Caco-2 (cell line): ENCODE results near the gene CASP6. TPM values are rescaled to one million over a fixed set of nuclear protein-coding genes. Genes with fewer than 3 reads are reported as not detected.

Source experiments
- Bru-seq: library from RNA; stranded (reverse); fragments of 400-500 nt; gene quantifications from one replicate; lab custom pipeline; 2021; lab: Mats Ljungman, UMichigan
- BruChase-seq, 2 experiments: library from RNA; stranded (reverse); fragments of 400-500 nt; gene quantifications; one replicate each; lab custom pipeline; 2021; lab: Mats Ljungman, UMichigan
- BruUV-seq: library from RNA; stranded (reverse); fragments of 400-500 nt; replicated peaks from 2 replicates; lab custom pipeline; 2021; lab: Mats Ljungman, UMichigan
- CTCF ChIA-PET: fragments of 300-600 bp; sonication (Branson Sonifier 250); formaldehyde crosslinking; loops from one replicate; lab custom pipeline; 2022; ENCODE audit warnings: antibody characterized with exemption; lab: Charles Lee
- POLR2A ChIA-PET: fragments of 300-600 bp; sonication (Branson Sonifier 250); formaldehyde crosslinking; loops from one replicate; lab custom pipeline; 2022; ENCODE audit warnings: antibody characterized with exemption; lab: Charles Lee
- DNase-seq, 2 experiments: peaks; one replicate each; pipeline versions ENCODE4 v3.0.0 to v3.0.0-alpha.2; 2020 to 2022
- H3K27me3 ChIP-seq: replicated peaks from 2 replicates; pipeline ENCODE4 v1.6.0; 2011; ENCODE audit warnings: low read length; ENCODE audit not compliant: control insufficient read depth, insufficient read depth
- H3K36me3 ChIP-seq: 2 replicates; pipeline ENCODE4 v1.5.1; 2011; ENCODE audit warnings: low read length; ENCODE audit not compliant: control insufficient read depth, insufficient read depth
- H3K4me1 ChIP-seq: fragments of 250-450 bp; sonication (Bioruptor Pico); 2 replicates; pipeline ENCODE4 v1.5.1; 2020; ENCODE audit warnings: mild to moderate bottlenecking
- H3K4me3 ChIP-seq: 2 replicates; pipeline ENCODE4 v1.5.1; 2011; ENCODE audit warnings: low read depth, mild to moderate bottlenecking, control low read depth, low read length
- H3K9me3 ChIP-seq: fragments of 250-450 bp; sonication (Bioruptor Pico); 2 replicates; pipeline ENCODE4 v1.5.1; 2020; ENCODE audit warnings: mild to moderate bottlenecking, moderate library complexity
- H3K27ac Mint-ChIP-seq: one replicate; pipeline ENCODE4 v1.8.0; 2022; ENCODE audit warnings: mixed read lengths; ENCODE audit not compliant: unreplicated experiment
- H3K27me3 Mint-ChIP-seq: one replicate; pipeline ENCODE4 v1.8.0; 2022; ENCODE audit warnings: mixed read lengths; ENCODE audit not compliant: insufficient read depth, unreplicated experiment
- H3K36me3 Mint-ChIP-seq: one replicate; pipeline ENCODE4 v1.8.0; 2022; ENCODE audit warnings: mild to moderate bottlenecking, mixed read lengths; ENCODE audit not compliant: insufficient read depth, unreplicated experiment
- H3K4me1 Mint-ChIP-seq: one replicate; pipeline ENCODE4 v1.8.0; 2022; ENCODE audit warnings: low read depth, mixed read lengths; ENCODE audit not compliant: unreplicated experiment
- H3K4me3 Mint-ChIP-seq: one replicate; pipeline ENCODE4 v1.8.0; 2022; ENCODE audit warnings: mild to moderate bottlenecking, moderate library complexity, mixed read lengths; ENCODE audit not compliant: unreplicated experiment
- H3K9me3 Mint-ChIP-seq: one replicate; pipeline ENCODE4 v1.8.0; 2022; ENCODE audit warnings: mixed read lengths; ENCODE audit not compliant: unreplicated experiment
- intact Hi-C: fragments of 100-400 bp; cut with micrococcal nuclease; formaldehyde crosslinking; loops from one replicate; pipeline ENCODE4 v1.10.0; 2022; ENCODE audit not compliant: unreplicated experiment
- long read RNA-seq: library from polyadenylated mRNA; stranded (forward); transcript quantifications from one replicate; pipeline ENCODE4 v2.0.0, GENCODE V29; 2022
- total RNA-seq: library from RNA; stranded (reverse); gene quantifications from 2 replicates; pipeline ENCODE4 v1.2.3, GENCODE V29; 2022
- TF ChIP-seq, protein P1 (sequence below), 2 experiments: fragments of 200-600 bp in 1 of 2; IDR thresholded peaks; 1 replicate in 1 of 2; 2 replicates in 1 of 2; pipeline versions ENCODE4 v1.5.1 to v1.8.0; 2011 to 2022; ENCODE audit warnings: antibody characterized with exemption in 1 of 2, control low read depth in 1 of 2, inconsistent platforms in 1 of 2, low read depth in 1 of 2, low read length in 1 of 2, mild to moderate bottlenecking in 1 of 2, moderate library complexity in 1 of 2; ENCODE audit not compliant: insufficient read depth in 1 of 2, severe bottlenecking in 1 of 2, unreplicated experiment in 1 of 2

CASP6 gene
- 35.9 and 36.7 TPM in 2 replicates for total RNA-seq
- percentile 72 among the genes with signal in this experiment for Bru-seq, nascent RNA
- BruChase-seq, experiment 1, labeled RNA remaining after a 2-hour chase, result percentile 71 among the genes with signal in this experiment
- BruChase-seq, experiment 2, labeled RNA remaining after a 6-hour chase, result percentile 79 among the genes with signal in this experiment
- long read RNA-seq, transcript CASP6-201 (7 exons, 1,548 nt), result major isoform, 117 of 137 reads
- long read RNA-seq, partial matches to known transcripts, result 0 of 137 reads
- long read RNA-seq, other reads (novel, unspliced or antisense), result 20 of 137 reads

DNA sequence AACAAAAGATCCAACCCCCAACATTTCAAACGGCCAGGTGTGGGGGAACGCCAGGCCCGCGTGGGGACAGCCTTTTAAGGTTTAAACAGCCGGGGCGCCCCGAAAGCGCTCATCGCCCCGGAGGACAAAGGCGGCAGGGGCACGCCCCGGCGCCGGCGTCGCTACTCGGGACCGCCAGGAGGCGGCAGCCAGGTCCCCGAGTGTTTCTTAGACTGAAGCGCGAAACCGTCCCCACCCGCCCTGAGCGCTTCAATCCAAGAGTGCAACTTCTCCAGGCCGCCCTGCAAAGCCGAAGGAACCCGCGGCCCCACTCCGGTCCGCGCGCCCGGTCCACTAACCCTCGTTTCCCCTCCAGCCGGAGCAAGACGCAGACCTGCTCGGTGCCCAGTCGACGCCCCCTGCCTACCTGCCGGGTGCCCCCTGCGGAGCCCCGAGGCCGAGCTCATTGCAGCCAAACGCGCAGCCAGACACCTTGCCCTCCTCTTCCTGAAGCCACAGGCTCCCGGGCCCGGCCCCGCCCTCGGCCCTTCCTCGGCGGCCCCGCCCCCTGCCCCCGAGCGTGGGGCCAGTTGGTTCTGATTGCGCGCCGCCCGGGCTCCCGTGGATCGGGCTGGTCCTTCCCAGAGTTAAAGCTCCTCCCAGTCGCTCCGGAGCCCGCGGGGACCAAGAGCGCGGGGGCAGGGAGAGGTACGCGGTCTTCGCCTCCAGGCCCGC, at the start of gene CASP6:
CASP6 (minus strand) TSS at position 496 of the 714 bp plus-strand sequence; CDS start at position 446, 50 bp downstream.
- Mint-ChIP-seq H3K27me3 (no peaks in the 10 kb centered on the region), H3K4me3 (peak within 1 kb of the TSS; percentile 83), H3K27ac (peak within 1 kb of the TSS; percentile 90), H3K36me3 (peaks cover 22% of the 10 kb centered on the region), H3K4me1 (peaks cover 22% of the 10 kb centered on the region), H3K9me3 (no peaks in the 10 kb centered on the region)
- no peaks in the 10 kb centered on the region for H3K27me3 ChIP-seq
- ChIA-PET POLR2A (interaction anchor here (0.6 to 1.2 kb wide), 2 partner anchors 27 to 541 kb away, joined by 4 to 5 read pairs; partner anchors contain the start of gene PLA2G12A), CTCF (interaction anchor here (0.9 to 1.7 kb wide), 6 partner anchors 11 to 275 kb away, joined by 3 to 5 read pairs (median 4); partner anchors contain the start of gene PLA2G12A)
- TF ChIP-seq, protein P1, sequence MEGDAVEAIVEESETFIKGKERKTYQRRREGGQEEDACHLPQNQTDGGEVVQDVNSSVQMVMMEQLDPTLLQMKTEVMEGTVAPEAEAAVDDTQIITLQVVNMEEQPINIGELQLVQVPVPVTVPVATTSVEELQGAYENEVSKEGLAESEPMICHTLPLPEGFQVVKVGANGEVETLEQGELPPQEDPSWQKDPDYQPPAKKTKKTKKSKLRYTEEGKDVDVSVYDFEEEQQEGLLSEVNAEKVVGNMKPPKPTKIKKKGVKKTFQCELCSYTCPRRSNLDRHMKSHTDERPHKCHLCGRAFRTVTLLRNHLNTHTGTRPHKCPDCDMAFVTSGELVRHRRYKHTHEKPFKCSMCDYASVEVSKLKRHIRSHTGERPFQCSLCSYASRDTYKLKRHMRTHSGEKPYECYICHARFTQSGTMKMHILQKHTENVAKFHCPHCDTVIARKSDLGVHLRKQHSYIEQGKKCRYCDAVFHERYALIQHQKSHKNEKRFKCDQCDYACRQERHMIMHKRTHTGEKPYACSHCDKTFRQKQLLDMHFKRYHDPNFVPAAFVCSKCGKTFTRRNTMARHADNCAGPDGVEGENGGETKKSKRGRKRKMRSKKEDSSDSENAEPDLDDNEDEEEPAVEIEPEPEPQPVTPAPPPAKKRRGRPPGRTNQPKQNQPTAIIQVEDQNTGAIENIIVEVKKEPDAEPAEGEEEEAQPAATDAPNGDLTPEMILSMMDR (IDR thresholded peaks at IDR 0.05; ENCODE audit: insufficient read depth in 1 of 2, low read depth in 1 of 2, low read length in 1 of 2, severe bottlenecking in 1 of 2, unreplicated experiment in 1 of 2), result peak; percentile 37 to 68
- intact Hi-C loops, result loop anchor here (1.0 to 5.0 kb wide), 5 partner anchors 26 to 271 kb away; partner anchors contain the start of genes GAR1 and SEC24B
- DNase-seq, result peak; percentile 80 to 85
- no peaks in the 10 kb centered on the region; the same call in 1 of the 2 replicates for H3K36me3 ChIP-seq
- no TSS peak for BruUV-seq
- peak within 1 kb of the TSS; percentile 91 for H3K4me3 ChIP-seq
- peaks cover 22% of the 10 kb centered on the region for H3K4me1 ChIP-seq
- no peaks in the 10 kb centered on the region for H3K9me3 ChIP-seq

DNA sequence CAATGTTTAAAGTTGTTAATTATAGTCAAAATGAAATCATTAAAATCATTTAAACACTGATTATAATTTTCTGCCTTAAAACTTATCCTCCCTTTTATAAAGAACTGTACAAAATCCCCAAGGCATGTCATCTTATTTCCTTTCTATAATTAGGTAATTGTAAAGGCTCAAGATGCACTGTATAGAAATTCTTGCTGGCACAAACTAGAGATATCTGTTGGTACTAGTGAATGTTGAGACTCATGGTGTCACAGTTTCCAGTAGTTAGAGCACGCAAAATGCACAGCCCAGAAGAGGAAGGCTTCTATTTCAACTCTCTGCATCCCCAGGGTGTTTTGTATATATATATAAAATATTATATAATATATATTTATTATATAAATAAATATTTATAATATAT, 49.3 kb upstream of the CASP6 start:
- H3K27me3 Mint-ChIP-seq, result peaks cover 9% of the 10 kb centered on the region
- Histone ChIP-seq H3K27me3 (no peaks in the 10 kb centered on the region), H3K4me1 (no peaks in the 10 kb centered on the region), H3K36me3 (no peaks in the 10 kb centered on the region), H3K9me3 (no peaks in the 10 kb centered on the region), H3K4me3 (no peak overlapping the region)
- intact Hi-C loops, result no loop called here
- no peak overlapping the region for H3K4me3 Mint-ChIP-seq
- no peak for DNase-seq
- BruUV-seq, result no TSS peak
- H3K27ac Mint-ChIP-seq, result no peak overlapping the region
- ChIA-PET POLR2A (no interaction called here), CTCF (no interaction called here)
- TF ChIP-seq, protein P1 (IDR thresholded peaks at IDR 0.05; ENCODE audit: insufficient read depth in 1 of 2, low read depth in 1 of 2, low read length in 1 of 2, severe bottlenecking in 1 of 2, unreplicated experiment in 1 of 2), result no peak
- H3K4me1 Mint-ChIP-seq, result no peaks in the 10 kb centered on the region
- no peaks in the 10 kb centered on the region for H3K9me3 Mint-ChIP-seq
- no peaks in the 10 kb centered on the region for H3K36me3 Mint-ChIP-seq

DNA sequence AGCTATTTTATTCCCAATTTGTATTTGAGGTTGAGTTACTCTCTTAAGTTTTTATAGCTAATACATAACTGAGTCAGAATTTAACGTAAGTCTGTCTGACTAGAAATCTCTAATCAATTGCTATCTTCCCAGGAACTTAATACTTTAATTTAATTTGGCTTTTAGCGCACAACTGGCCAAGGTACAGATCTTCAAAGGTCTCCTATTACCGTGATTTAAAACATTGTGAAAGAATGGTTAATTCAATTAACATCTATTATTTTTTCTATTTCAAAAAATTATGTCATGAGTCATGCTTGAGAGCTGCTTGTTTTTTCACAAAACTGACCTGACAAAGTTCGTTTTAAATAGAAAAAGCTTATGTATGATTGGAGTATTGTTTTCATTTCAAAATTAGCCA, 48.6 kb upstream of the CASP6 start:
- CTCF ChIA-PET, result no interaction called here
- Histone ChIP-seq H3K4me1 (no peaks in the 10 kb centered on the region), H3K9me3 (no peaks in the 10 kb centered on the region), H3K36me3 (no peaks in the 10 kb centered on the region), H3K27me3 (no peaks in the 10 kb centered on the region), H3K4me3 (no peak overlapping the region)
- no peak overlapping the region for H3K27ac Mint-ChIP-seq
- intact Hi-C loops, result no loop called here
- H3K4me1 Mint-ChIP-seq, result no peaks in the 10 kb centered on the region
- BruUV-seq, result no TSS peak
- POLR2A ChIA-PET, result no interaction called here
- TF ChIP-seq, protein P1 (IDR thresholded peaks at IDR 0.05; ENCODE audit: insufficient read depth in 1 of 2, low read depth in 1 of 2, low read length in 1 of 2, severe bottlenecking in 1 of 2, unreplicated experiment in 1 of 2), result no peak
- peaks cover 6% of the 10 kb centered on the region for H3K27me3 Mint-ChIP-seq
- no peak for DNase-seq
- H3K9me3 Mint-ChIP-seq, result no peaks in the 10 kb centered on the region
- no peaks in the 10 kb centered on the region for H3K36me3 Mint-ChIP-seq
- no peak overlapping the region for H3K4me3 Mint-ChIP-seq
